ENCODE data around the gene EHF. TPM values are rescaled to one million over a fixed set of nuclear protein-coding genes. Genes with fewer than 3 reads are reported as not detected.

EHF gene
- polyA plus RNA-seq, 5 donors = 9.6 to 15.7 (median 11.0) TPM

DNA sequence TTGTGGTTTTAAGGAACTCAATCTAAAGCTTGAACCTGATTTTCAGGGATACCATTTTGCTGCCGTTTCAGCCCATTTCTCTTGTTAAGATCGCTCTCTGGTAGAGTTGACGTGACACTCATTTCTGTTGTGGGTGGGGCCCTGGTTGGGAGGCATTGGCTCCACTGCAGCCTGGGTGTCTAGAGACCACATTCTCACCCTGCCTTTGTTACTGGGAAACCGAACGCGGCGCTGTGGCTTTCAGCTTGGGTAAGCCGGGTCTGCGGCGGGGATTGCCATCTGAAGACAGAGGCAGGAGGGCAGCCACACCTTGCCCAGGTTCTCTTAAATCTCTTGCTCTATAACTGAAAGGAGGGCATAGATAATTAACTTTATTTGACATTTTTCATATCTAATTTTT is 3.2 kb downstream of the EHF start:
- no peak for DNase-seq

DNA sequence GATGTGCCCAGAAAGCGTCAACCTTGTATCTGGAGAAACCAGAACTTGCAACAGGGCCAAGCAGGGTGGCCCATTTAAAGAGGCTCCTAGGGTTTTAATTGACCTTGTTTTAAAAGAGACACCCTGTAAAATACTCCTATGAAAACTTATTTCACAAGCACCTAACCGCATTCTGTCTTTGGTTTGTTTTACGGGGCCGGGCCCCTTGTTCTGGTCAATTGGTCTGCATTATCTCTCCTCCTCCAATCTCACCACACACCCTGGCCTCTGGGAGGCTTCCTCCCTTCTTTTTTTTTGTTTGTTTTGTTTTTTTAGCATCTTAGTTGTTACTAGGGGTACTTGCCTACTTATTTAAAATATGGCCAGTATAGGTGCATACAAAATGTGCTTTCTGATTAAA is 4.7 kb downstream of the EHF start:
- no peak for DNase-seq

DNA sequence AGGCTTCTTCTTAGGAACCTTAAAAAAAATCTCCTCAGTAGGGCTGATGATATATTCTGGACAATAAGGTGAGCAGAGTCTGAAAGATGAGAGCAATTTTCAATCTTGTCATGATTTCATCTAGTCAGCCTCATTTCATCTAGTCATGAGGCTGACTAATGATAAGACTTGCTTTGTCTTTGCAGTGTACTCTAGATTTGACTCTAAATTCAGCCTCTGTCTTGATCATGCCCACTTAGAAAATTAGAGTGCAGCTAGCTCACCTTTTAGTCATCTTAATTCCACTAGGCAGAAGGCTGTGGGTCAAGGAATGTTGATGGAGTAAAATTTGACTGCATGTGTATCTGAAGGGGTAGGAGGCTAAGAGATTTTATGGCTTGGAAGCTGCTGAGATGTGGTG is 5.5 kb downstream of the EHF start:
- DNase-seq = no peak

DNA sequence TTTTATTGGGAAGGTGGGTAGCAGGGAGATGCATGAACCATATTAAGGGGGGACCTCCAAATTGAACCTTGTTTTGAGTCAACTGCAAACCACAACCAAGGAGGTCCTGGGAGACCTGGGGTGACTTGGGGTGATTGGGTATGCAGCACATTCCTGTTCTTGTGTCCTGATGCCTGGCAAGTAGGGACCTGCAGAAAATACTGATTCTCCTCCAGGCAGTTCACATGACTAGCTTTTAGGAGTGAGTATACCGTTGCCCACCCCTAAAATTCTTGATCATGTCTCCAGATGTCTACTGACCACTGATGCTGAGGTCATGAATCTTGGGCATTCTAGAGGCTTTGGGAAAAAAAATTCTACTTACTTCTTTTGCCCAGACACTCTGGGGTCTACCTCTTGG is 6.3 kb downstream of the EHF start:
- DNase-seq = no peak

DNA sequence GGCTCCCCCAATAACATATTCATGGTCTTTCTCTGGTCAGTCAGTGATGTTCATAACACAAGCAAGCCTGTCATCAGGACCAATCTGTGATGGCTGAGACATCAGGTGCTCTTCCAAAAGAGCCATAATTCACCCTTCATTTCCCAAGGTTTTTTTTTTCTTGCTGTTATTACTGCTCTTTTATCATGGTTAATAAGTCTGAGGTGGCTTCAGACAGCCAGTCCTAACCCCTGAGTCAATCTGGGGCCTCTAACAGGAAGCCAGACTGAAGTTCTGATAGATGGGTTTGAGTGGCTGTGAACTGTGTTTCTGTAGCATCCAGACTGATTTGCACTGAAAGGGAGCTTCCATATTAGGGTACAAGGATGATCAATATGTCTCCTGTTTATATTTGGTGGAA is 8.8 kb downstream of the EHF start:
- no peak for DNase-seq

DNA sequence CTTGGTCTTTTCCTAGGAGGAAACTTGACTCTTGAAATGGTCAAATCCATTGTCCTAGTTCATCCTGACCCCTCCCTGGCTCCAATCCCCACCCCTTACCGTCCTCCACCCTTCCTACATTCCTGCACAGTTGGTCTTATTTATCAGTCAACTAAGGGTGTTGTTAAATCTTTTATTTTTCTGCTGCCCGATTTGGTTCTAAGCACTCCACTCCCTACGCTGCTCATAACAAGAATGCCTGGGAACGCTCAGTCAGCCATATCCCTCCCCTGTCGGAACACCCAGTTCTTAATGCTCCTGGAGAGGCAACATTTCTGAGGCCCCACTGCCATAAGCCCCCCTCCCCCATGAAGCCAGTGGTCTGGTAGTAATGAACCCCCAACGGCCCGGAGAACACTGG is 9.7 kb downstream of the EHF start:
- DNase-seq = no peak

DNA sequence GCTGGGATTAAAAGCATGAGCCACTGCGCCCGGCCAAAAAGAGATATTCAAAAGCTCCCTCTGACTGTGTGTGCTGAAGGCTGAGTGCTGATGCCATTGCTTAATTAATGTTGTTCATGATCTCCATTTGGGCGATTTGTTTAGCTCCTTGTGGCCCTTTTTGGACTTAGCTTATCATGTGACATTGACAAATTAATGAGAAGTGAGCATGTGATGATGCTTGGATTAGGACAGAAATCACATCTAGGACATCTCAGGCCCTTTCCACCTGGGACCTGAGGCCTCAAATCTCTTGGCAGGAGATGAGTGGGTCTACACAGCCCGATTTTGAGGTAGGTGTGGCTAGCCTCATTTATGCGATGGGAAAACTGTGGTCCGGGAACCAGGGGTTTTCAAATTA is 10.4 kb downstream of the EHF start:
- no peak for DNase-seq

DNA sequence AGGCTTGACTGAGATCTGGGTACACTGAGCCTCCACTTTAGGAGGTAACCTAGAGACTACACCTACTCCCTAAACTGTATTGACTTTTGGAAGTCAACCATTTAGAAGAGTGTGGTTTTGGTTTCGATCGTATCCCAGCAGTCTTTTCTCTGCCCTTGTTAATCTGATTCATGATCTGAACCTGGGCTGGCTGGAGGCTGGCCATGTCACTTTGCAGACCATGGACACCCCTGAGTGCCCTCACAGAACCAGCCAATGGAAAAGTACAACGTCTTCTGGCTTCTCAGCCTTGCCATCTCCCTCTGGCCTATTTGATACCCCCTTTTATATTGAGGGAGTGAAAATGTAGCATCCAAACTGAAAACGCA is 10.8 kb downstream of the EHF start:
- no peak for DNase-seq

DNA sequence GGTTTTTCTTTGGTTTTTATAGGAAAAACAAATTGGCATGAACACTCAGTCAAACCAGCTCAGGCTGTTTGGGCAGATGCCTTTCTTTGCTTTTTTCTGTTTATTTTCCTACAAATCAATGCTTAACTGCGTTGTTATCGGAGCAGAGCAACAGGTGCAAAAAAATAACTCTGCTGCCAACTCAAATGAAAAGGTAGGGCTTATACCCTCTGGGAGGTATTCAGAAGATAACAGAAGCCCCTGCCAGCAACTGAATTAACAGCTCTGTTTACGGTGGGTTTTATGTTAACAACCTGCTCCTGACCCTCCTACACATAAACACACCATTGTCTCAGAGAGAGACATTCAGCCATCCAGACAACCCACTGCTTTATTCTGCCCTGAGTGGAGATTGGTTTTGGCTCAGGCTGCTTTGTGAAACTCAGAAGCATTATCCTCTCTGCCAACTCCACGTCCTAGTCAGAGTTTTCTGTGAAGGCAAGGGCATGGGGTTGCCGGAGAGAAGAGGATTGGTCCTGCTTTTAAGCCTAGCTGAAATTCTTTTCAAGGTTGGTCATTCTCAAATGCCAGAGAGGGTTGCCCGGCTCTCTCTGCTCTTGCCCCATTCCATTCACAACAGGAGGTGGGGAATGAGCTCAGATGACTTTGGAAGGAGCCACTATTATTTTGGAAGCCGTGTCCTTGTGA is 11.4 kb downstream of the EHF start:
- no peak for DNase-seq

DNA sequence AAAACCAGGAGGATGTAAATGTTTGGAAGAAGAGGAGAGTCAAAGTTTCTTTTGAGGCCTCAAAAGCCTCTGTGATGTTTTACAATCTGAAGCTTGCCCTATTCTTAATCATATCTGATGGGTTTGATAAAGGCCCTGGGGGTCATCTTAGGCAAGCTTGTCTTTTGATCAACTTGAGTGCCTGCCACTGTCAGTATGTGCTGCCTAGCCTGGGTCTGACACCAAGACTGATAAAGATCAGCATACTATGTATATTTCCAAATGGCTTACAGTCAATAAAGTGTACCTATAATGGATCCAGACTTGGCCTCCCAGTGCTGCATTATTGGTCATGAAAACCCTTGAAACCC is 12.7 kb downstream of the EHF start:
- DNase-seq = no peak

DNA sequence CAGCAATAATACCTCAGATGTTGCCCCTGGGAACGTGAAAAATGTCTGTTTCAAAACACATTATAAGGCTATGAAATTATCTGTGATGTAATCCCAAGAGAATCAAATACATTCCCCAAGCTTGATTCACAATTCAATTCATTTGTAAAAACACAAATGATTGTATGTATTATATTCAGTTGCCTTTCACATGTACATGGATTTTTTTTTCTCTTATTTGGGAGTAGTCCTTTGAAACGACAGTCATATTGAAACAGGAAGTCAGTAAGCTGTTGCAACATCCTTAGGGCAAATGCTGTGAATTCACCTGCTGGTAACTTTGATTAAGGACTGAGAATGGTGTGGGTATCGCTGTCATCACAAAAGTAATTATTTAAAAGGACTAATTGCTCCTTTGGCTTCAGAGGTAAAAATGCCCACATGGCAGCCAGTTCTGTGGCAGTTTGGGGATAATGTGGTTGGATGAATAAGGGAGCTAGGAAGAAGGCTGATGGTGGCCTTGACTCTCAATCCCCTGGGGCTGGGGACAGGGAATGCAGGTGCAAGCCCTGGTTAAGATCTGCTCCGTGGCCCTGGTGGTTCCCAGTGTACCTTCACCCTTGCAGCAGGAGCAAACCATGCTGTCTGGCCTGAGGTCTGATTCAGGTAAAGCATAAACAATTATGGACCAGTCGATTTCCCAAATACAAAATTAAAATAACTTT is 13.2 kb downstream of the EHF start:
- DNase-seq = no peak

DNA sequence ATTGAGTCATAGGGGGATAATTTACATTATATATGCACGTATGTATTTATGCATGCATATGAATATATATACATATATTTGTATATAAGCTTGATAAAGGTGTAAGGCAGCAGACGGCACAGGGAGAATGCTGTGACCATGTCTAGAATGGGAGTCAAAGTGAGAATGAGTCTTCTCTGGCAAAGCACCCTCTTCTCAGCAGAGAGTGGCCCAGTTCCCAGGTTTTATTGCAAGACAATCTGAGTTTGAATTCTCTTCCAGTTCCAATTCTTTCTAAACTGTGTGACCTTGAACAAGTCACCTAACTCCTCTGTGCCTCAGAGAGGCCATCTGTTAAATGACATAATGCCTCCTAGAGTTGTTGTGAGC is 13.8 kb downstream of the EHF start:
- DNase-seq = no peak

DNA sequence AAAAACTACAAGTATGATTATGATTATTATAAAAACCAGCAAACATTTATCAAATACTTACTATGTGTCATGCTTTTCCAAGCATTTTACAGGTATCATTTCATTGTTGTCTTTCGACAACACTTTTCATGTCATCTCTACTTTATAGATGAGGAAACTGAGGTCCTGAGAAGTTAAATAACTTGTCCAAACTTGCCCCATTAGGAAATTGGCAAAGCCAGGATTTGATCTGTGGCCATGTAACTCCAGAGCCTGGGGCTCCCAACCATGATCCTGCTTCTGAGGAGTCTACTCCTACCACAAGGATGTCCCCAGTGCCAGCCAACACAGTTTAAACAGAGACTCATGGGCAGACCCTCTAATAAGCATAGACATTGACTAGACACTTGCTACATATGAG is 15.2 kb downstream of the EHF start:
- DNase-seq = no peak

DNA sequence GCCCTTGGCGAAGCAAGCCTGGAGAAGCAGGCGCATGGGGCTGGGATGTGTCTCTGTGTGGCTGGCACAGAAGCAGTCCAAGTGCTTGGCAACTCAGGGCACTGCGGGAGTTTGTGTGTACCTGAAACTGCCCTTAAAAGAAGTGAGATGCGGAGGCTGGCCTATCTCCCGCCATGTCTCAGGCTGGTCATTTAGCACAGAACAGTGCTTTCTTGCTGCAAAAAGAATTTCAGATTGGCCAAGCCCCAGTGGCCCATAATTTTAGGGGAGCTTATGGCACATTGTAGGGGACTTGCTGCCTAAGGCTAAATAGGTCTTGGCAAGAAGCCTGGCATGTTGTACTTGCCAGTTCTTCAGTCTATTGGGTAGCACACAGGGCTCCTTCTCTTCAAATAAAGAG is 16.4 kb downstream of the EHF start:
- DNase-seq = no peak

DNA sequence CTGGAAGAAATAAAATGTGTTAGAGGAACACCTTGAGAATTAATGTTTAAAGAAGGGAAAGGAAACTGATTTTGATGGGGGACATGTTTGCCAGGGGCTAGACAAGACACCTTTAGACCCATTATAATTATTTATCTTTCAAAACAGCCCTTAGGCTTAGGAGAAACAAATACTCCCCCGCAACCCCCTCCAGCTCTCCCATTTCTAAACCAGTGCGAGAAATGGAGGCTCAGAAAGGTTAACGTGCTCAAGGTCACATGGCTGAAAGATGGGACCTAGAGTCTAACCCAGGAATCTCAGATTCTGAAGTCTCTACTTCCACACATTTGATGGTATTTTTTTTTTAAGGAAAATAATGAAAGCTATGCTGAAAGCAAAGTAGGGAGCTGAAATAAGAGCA is 18.0 kb downstream of the EHF start:
- DNase-seq = no peak

DNA sequence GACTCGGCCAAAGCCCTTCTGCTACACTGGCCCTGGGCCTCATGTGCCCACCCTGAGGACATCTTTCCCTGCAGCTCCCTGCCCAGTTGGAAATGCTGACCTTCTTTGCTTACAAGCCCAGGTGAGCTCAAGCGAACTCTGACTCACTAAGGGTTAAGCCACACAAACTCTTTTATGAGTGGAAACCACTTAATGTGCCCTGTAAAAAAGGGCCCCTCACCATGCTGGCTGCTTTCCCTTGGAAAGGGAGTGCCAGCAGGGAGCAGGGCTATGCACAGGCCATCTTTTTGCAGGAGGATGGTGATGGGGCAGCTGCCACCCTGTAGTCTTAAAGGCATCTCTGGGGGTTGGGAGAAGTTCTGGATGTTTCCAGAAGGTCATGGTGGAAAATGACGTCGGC is 18.7 kb downstream of the EHF start:
- no peak for DNase-seq

DNA sequence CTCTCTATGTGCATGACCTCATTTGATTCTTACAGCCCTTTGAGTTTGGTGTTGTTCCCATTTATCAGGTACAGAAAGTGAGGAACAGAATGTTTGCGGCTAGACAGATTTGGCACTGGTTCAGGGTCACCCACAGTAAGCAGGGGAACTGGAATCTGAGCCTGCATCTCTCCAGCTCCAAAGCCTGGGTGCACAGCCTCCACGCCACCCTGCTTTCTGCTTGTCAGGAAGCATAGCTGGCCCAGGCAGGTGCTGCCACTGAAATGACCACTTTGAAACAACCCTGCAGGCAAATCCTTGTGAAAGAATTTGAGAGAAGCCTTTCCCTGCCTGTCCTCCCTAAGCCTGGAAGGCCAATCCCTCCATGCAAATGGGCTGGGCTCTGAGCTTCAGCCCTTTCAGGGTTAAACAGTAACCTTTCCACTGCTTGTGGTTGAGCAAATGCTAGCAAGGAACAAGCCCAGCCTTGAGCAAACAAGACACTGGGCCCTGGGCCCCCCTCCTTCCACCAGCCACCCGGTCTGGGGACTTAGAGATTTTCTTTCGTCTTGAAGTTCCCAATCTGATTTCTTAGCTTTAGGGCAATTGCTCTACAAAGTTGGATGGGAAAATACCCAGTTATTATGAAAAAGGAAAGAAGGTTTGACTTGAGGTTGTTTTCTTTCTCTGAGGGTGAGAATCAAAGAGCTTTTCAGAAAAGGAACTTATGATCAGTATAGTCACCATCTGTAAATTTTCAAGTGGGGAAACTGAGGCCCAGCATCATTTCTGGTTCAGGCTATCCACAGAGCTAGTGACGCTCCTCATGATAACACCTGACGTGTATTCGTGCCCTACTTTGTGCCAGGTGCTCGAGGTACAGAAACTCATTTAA is 19.4 kb downstream of the EHF start:
- DNase-seq = peak; percentile 48 to 49

DNA sequence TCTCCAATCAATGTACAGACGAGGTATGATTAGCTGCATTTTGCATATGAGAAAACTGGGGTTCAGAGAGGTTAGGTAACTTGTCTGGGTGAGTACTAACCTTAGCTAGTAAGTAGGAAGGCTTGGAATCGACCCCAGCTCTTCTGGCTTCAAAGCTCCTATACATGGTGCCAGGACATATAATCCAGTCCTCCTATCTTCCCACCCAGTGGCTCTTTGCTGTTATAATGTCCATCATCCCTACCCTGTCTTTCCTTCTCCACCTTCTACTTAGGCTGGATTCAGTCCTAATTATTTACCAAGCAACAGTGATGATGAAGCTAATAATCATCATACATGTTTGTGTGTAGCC is 20.0 kb downstream of the EHF start:
- no peak for DNase-seq

DNA sequence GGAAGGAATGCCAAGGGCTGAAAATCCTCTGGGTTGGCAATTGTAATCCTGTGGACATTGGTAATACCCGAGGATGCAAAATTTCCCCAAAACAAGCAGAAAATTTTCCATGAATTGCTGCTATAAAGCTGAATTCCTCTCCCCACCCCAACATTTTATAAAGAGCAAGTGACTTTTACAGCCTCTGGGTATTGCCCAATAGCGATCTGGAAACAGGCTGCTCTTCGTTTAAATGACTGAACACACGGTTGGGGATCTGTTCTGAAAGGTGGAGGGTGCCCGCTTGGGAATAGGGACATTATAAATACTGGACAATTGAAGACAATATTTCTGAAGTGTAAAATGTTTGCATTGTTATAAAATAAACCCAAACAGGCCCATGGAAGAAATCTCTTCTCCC is 20.6 kb downstream of the EHF start:
- no peak for DNase-seq

DNA sequence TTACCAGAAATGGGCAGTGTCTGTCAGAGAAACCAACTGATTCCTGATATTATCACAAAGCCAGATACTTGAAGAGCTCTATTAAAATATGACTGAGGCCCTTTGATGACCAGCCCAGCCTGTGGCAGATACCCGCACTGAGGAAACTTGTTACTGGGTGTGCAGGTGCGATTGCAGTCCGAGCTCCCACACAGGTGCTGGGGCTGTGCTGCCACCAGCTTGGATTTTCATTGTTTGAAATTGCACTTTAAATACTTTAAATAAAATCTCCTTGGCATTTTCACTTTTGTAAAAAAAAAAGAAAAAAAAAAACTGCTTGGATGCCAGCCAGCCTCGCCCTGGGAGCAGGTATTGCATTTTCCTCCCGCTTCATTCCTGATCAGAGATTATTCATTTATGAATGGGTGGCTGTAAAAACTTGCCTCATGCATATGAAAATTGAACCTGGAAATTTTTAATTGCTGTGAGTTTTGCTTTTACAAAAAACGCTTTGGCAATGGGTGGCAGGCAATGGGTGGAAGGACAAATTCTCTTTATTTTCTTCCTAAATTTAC is 21.2 kb downstream of the EHF start:
- DNase-seq = no peak

DNA sequence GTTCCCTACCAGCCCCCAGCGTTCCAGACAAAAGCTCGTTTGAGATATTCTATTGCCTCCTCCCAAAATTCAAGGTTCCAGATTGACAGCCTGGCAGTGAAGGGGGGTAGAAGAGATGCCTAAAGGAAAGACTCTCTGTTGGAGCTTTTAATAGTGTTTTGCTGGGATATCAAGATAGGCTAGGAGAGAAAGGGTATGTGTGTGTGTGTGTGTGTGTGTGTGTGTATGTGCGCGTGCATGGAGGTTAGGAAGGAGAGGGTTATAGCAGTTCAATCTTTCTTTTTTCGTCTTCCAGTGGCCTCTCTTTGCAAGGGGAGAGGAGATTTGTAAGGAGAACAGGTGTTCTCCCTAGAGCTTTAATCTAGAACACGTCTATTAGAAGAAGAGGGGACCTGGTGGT is 22.0 kb downstream of the EHF start:
- DNase-seq = no peak

DNA sequence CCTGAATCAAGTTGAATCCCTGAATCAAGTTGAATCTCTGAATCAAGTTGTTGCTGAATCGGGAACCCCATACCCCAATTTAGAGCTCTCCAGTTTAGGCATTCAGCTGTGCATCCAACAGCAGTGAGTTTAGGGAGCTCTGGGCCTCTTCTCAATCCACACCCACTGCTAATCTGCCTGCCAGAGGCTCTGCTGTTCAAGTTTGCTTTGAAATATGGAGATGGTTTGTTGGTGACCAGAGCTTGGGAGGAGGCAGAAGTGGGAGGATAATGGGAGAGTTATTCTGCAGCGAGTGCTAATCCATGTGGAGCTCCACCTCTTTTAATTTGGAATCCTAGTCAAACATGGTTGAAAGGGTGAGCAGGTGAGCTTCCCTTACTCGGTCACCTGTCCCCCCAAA is 22.4 kb downstream of the EHF start:
- no peak for DNase-seq

DNA sequence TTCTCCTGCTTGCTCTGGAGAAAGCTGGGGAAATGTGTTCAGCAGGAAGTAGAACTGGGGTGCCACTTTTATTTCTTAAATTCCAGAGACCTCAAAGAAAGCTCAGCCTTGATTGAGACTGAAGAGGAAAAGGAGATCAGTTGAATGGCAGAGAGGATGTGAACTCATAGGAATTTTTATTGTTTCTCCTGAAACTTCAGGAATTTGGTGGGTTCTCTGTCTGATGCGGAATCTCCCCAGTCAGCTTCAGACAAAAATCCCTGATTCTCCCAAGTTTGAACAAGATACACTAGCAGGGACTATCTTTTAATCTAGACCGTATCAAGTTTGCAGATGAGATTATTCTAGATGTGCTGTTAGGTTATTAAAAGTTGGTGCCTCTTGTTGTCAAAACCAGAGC is 23.0 kb downstream of the EHF start:
- DNase-seq = no peak

Measured in right lung (tissue), 5 donors.